ENCODE results near the gene GSG1L.

GSG1L gene

GRCh38 chr16:27802664-27803439, 260.7 kb downstream of the GSG1L start:
- H3K4me3 Mint-ChIP-seq: no peak overlapping the region
- H3K27ac Mint-ChIP-seq: no peak overlapping the region
- no peak for ATAC-seq (ENCODE audit: low read depth)
- DNase-seq (ENCODE audit: low spot score in 2 of 2): no peak
- H3K9me3 Mint-ChIP-seq: no peaks in the 10 kb centered on the region
- peaks cover 2% of the 10 kb centered on the region for H3K36me3 Mint-ChIP-seq
- H3K27me3 Mint-ChIP-seq: peaks cover 24% of the 10 kb centered on the region
- peaks cover 3% of the 10 kb centered on the region for H3K4me1 Mint-ChIP-seq

GRCh38 chr16:27801289-27801945, 262.1 kb downstream of the GSG1L start:
- DNase-seq (ENCODE audit: low spot score in 2 of 2) (no peak), ATAC-seq (ENCODE audit: low read depth) (no peak)
- Mint-ChIP-seq H3K9me3 (no peaks in the 10 kb centered on the region), H3K4me3 (no peak overlapping the region), H3K36me3 (peaks cover 2% of the 10 kb centered on the region), H3K27me3 (peaks cover 24% of the 10 kb centered on the region), H3K4me1 (peaks cover 3% of the 10 kb centered on the region), H3K27ac (no peak overlapping the region)

GRCh38 chr16:27800817-27801216, 262.7 kb downstream of the GSG1L start:
- no peaks in the 10 kb centered on the region for H3K9me3 Mint-ChIP-seq
- H3K4me3 Mint-ChIP-seq: no peak overlapping the region
- DNase-seq (ENCODE audit: low spot score in 2 of 2) (no peak), ATAC-seq (ENCODE audit: low read depth) (no peak)
- H3K4me1 Mint-ChIP-seq: peaks cover 3% of the 10 kb centered on the region
- H3K27me3 Mint-ChIP-seq: peaks cover 20% of the 10 kb centered on the region
- H3K27ac Mint-ChIP-seq: no peak overlapping the region
- H3K36me3 Mint-ChIP-seq: peaks cover 2% of the 10 kb centered on the region

- DNase-seq (ENCODE audit: low spot score in 2 of 2): no peak
- Mint-ChIP-seq H3K4me1 (peaks cover 3% of the 10 kb centered on the region), H3K27ac (no peak overlapping the region), H3K36me3 (peaks cover 2% of the 10 kb centered on the region), H3K4me3 (no peak overlapping the region), H3K27me3 (peaks cover 22% of the 10 kb centered on the region), H3K9me3 (no peaks in the 10 kb centered on the region)
- ATAC-seq (ENCODE audit: low read depth): no peak
Observed at GRCh38 chr16:27799896-27800295, 263.6 kb downstream of the GSG1L start.

GRCh38 chr16:27798241-27798640, 265.3 kb downstream of the GSG1L start:
- H3K9me3 Mint-ChIP-seq: no peaks in the 10 kb centered on the region
- DNase-seq (ENCODE audit: low spot score in 2 of 2): no peak
- no peak for ATAC-seq (ENCODE audit: low read depth)
- H3K27me3 Mint-ChIP-seq: peaks cover 11% of the 10 kb centered on the region
- no peaks in the 10 kb centered on the region for H3K4me1 Mint-ChIP-seq
- H3K36me3 Mint-ChIP-seq: no peaks in the 10 kb centered on the region
- no peak overlapping the region for H3K27ac Mint-ChIP-seq
- H3K4me3 Mint-ChIP-seq: no peak overlapping the region

- peaks cover 11% of the 10 kb centered on the region for H3K27me3 Mint-ChIP-seq
- no peak overlapping the region for H3K27ac Mint-ChIP-seq
- ATAC-seq (ENCODE audit: low read depth) (no peak), DNase-seq (ENCODE audit: low spot score in 2 of 2) (no peak)
- no peaks in the 10 kb centered on the region for H3K9me3 Mint-ChIP-seq
- H3K36me3 Mint-ChIP-seq: no peaks in the 10 kb centered on the region
- no peak overlapping the region for H3K4me3 Mint-ChIP-seq
- no peaks in the 10 kb centered on the region for H3K4me1 Mint-ChIP-seq
Observed at GRCh38 chr16:27795992-27796614, 267.4 kb downstream of the GSG1L start.

- Mint-ChIP-seq H3K27ac (no peak overlapping the region), H3K27me3 (peaks cover 6% of the 10 kb centered on the region), H3K4me1 (no peaks in the 10 kb centered on the region), H3K9me3 (no peaks in the 10 kb centered on the region), H3K4me3 (no peak overlapping the region), H3K36me3 (no peaks in the 10 kb centered on the region)
- DNase-seq (ENCODE audit: low spot score in 2 of 2) (no peak), ATAC-seq (ENCODE audit: low read depth) (no peak)
Observed at GRCh38 chr16:27793249-27793622, 270.3 kb downstream of the GSG1L start.

- Mint-ChIP-seq H3K36me3 (no peaks in the 10 kb centered on the region), H3K27me3 (peaks cover 6% of the 10 kb centered on the region), H3K27ac (no peak overlapping the region), H3K9me3 (no peaks in the 10 kb centered on the region), H3K4me3 (no peak overlapping the region), H3K4me1 (no peaks in the 10 kb centered on the region)
- DNase-seq (ENCODE audit: low spot score in 2 of 2) (no peak), ATAC-seq (ENCODE audit: low read depth) (no peak)
Observed at GRCh38 chr16:27792486-27793248, 270.8 kb downstream of the GSG1L start.

GRCh38 chr16:27791404-27791719, 272.2 kb downstream of the GSG1L start:
- ATAC-seq (ENCODE audit: low read depth) (no peak), DNase-seq (ENCODE audit: low spot score in 2 of 2) (no peak)
- Mint-ChIP-seq H3K27me3 (peaks cover 6% of the 10 kb centered on the region), H3K36me3 (no peaks in the 10 kb centered on the region), H3K9me3 (no peaks in the 10 kb centered on the region), H3K27ac (no peak overlapping the region), H3K4me3 (no peak overlapping the region), H3K4me1 (no peaks in the 10 kb centered on the region)

- Mint-ChIP-seq H3K4me1 (no peaks in the 10 kb centered on the region), H3K27ac (no peak overlapping the region), H3K9me3 (no peaks in the 10 kb centered on the region), H3K4me3 (no peak overlapping the region), H3K36me3 (no peaks in the 10 kb centered on the region), H3K27me3 (peaks cover 6% of the 10 kb centered on the region)
- no peak for DNase-seq (ENCODE audit: low spot score in 2 of 2)
- no peak for ATAC-seq (ENCODE audit: low read depth)
Observed at GRCh38 chr16:27790546-27791403, 272.7 kb downstream of the GSG1L start.

- DNase-seq (ENCODE audit: low spot score in 2 of 2): no peak
- no peak overlapping the region for H3K27ac Mint-ChIP-seq
Observed at GRCh38 chr16:27789595-27790241, 273.8 kb downstream of the GSG1L start.

GRCh38 chr16:27789150-27789549, 274.4 kb downstream of the GSG1L start:
- Mint-ChIP-seq H3K4me1 (no peaks in the 10 kb centered on the region), H3K27ac (no peak overlapping the region), H3K36me3 (no peaks in the 10 kb centered on the region), H3K4me3 (no peak overlapping the region), H3K9me3 (no peaks in the 10 kb centered on the region), H3K27me3 (peaks cover 6% of the 10 kb centered on the region)
- ATAC-seq (ENCODE audit: low read depth) (no peak), DNase-seq (ENCODE audit: low spot score in 2 of 2) (no peak)

More at GRCh38 chr16:27789595-27790241, 273.8 kb downstream of the GSG1L start:
- peaks cover 6% of the 10 kb centered on the region for H3K27me3 Mint-ChIP-seq
- no peaks in the 10 kb centered on the region for H3K36me3 Mint-ChIP-seq
- no peaks in the 10 kb centered on the region for H3K4me1 Mint-ChIP-seq
- H3K9me3 Mint-ChIP-seq: no peaks in the 10 kb centered on the region
- ATAC-seq (ENCODE audit: low read depth): no peak
- no peak overlapping the region for H3K4me3 Mint-ChIP-seq

GRCh38 chr16:27787665-27788064, 275.8 kb downstream of the GSG1L start:
- H3K36me3 Mint-ChIP-seq: no peaks in the 10 kb centered on the region
- H3K27ac Mint-ChIP-seq: no peak overlapping the region
- ATAC-seq (ENCODE audit: low read depth): no peak
- H3K4me1 Mint-ChIP-seq: no peaks in the 10 kb centered on the region
- no peaks in the 10 kb centered on the region for H3K9me3 Mint-ChIP-seq
- no peak overlapping the region for H3K4me3 Mint-ChIP-seq
- peaks cover 6% of the 10 kb centered on the region for H3K27me3 Mint-ChIP-seq
- no peak for DNase-seq (ENCODE audit: low spot score in 2 of 2)

Data from memory B cell (primary cell).